OCI-LY1 (cell line): Measurements from ENCODE around the gene POU1F1.

Experiments used
- CTCF ChIP-seq: fragments of 200-600 bp; sonication (generic), shearing (Covaris generic); IDR thresholded peaks from 2 replicates; pipeline ENCODE4 v1.5.1; 2017; ENCODE audit warnings: mild to moderate bottlenecking, antibody characterized with exemption, low read length, moderate library complexity, mixed read lengths
- EZH2 ChIP-seq: fragments of 200-600 bp; sonication (generic), shearing (Covaris generic); IDR thresholded peaks from 2 replicates; pipeline ENCODE4 v1.8.0; 2017; ENCODE audit warnings: borderline replicate concordance, mixed run types, mild to moderate bottlenecking, antibody characterized with exemption, low read length, moderate library complexity, mixed read lengths

- TF ChIP-seq EZH2 (no peak), CTCF (no peak)
Measured at GRCh38 chr3:87229113-87229512, 47.3 kb downstream of the POU1F1 start.
